WTC11 (cell line): Measurements from ENCODE around the gene ADIPOQ.
"Not testable (repeated sequence)": the region's sequence is repeated elsewhere in the genome, so short reads cannot be mapped to it uniquely, and the experiment has no call there.

Source experiments
- CTCF ChIP-seq: fragments of 200-600 bp; IDR thresholded peaks from 2 replicates; pipeline ENCODE4 v1.8.0; 2022; ENCODE audit warnings: antibody characterized with exemption
- TCF7 ChIP-seq: sonication (generic); formaldehyde crosslinking; IDR thresholded peaks from 2 replicates; pipeline ENCODE4 v1.8.0; 2022; ENCODE audit warnings: mild to moderate bottlenecking, low read depth, missing genetic modification reagents, moderate library complexity

GRCh38 chr3:186822388-186822759 is 20.1 kb upstream of the ADIPOQ start:
- TF ChIP-seq TCF7 (CRISPR knock-in tag); CTCF: not testable (repeated sequence)
